Measurements from ENCODE around the gene SLCO4A1.
"Not testable (repeated sequence)": the region's sequence is repeated elsewhere in the genome, so short reads cannot be mapped to it uniquely, and the experiment has no call there.

SLCO4A1 gene

DNA sequence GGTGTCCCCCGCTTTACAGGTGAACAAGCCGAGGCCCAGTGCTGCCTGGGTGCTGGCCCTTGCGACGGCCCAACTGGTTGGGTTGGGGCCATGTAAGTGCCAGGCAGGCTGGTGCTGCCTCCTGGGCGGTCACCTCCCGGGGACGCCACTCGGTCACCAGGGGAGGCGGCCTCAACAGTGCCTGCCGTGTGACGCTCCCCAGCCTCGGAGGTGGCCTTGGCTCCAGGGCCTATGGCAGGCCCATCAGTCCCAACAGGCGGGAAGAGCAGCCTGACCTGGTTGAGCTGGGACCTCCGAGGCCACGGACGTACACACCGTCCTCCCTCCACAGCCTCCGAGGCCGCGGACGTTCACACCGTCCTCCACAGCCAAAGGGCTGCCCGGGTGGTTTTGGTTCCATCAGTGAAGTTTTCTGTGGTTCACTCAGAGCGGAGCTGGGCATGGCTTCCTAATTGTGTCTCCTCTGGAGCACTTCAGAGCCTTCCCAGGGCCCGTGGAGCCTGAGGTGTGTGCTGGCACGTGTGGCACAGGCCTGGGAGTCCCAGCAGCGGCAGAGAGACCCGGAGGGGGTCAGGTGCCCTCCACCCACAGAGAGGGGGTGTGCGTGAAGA is 19.3 kb upstream of the SLCO4A1 start:
- TF ChIP-seq CTCF (IDR thresholded peaks at IDR 0.05; ENCODE audit: control insufficient read depth, extremely low read depth, insufficient read depth) = no peak
- peak overlapping the region; percentile 24; the same call in 1 of the 2 replicates for H3K4me3 ChIP-seq (ENCODE audit: low read depth, low read length)
- DNase-seq (ENCODE audit: low read depth) = no peak

DNA sequence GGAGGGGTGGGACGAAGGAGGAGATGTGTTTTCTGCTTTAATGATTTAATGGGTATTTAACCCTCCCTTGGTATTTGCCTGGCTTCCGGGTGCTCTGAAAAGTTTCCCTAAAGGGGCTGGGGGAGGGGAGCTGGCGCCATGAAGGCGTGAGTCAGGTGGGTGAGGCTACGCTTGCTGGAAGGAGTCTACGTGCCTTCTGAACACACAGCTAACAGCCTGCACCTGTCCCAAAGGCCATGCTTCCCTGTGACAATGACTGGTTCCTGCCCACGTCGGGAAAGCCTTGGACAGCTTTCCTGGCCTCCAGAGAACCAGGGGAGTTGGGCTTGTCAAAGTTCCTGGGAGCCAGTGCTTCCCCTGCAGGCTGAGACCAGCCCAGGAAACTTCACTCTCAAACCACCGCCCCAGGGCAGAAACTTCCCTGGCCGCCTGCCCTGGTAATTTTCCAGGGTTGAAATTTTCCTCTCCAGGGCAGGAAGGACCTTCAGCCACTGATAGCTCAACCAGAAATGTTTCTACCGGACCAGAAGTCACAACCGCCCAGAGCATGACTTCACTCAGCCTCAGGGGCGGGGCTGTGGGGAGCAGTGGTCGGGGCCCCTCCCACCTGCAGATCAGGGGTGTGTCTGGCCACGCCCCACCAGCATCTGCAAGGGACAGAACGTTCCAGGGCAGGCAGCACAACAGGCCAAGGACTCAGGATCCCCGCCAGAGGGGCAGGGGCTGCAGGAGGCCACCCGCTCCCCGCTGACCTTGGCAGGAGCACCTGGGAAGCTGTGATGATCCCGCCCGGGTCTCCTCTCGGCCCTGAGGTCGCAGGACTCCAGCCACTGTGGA is 18.6 kb upstream of the SLCO4A1 start:
- H3K4me3 ChIP-seq (ENCODE audit: low read depth, low read length) = peak overlapping the region; percentile 24
- peak; percentile 93 for DNase-seq (ENCODE audit: low read depth)
- TF ChIP-seq CTCF (IDR thresholded peaks at IDR 0.05; ENCODE audit: control insufficient read depth, extremely low read depth, insufficient read depth) = no peak

DNA sequence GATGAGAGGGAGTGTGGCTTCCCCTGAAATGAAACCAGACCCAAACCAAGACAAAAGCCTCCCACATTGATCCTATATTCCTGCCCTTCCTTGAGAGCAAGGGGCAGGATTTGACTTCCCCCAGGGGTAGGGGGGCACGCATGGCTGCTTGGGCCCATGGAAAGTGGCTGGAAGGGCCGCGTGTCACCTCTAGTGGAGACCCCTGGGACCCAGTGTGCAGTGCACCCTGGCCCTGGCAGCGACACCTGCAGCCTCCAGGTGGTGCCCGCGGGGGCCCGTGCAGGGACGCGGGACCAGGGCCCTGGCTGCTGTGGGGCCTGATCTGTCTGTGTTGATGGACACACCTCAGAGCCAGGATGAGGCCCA is 18.0 kb upstream of the SLCO4A1 start:
- no peak for DNase-seq (ENCODE audit: low read depth)
- H3K4me3 ChIP-seq (ENCODE audit: low read depth, low read length) = peak overlapping the region; percentile 10; the same call in 1 of the 2 replicates
- TF ChIP-seq CTCF (IDR thresholded peaks at IDR 0.05; ENCODE audit: control insufficient read depth, extremely low read depth, insufficient read depth) = peak; percentile 52

DNA sequence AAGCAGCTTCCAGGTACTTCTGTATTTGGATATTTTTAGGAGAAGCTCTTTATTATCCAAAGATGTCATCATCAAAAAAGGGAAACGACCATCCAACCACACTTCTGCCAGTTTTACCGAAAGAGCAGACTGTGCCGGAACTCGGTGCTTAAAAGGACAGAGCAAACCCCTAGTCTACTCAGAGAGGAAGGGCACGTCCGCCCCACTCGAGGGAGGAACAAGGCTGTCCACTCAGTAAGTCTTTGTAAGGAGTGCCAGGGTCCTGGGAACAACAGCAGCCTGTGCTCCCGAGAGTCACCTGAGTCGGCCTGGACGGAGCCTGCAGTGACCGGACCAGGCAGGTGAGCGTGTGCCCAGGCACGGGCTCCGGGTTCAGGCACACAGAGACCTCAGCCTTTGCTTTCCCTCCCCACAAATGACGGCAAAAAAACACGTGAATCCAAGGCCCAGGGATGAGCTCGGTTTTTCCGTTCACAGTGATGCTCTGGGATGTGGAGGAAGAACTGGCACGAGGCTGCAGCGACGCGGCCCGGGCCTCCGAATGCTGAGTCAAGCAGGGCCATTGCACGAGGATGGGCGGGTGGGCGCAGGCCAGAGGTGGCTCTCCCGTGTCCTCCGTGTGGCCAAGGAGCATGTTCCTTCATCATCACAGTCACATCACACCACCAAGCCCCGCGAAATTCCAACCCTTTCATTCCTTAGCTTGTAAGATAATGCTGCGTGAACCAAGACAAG is 17.4 kb upstream of the SLCO4A1 start:
- no peak for TF ChIP-seq CTCF (IDR thresholded peaks at IDR 0.05; ENCODE audit: control insufficient read depth, extremely low read depth, insufficient read depth)
- H3K4me3 ChIP-seq (ENCODE audit: low read depth, low read length) = no peak overlapping the region
- DNase-seq (ENCODE audit: low read depth) = no peak

GRCh38 chr20:62625516-62625915 is 16.8 kb upstream of the SLCO4A1 start:
- no peak overlapping the region for H3K4me3 ChIP-seq (ENCODE audit: low read depth, low read length)
- no peak for DNase-seq (ENCODE audit: low read depth)
- TF ChIP-seq CTCF (IDR thresholded peaks at IDR 0.05; ENCODE audit: control insufficient read depth, extremely low read depth, insufficient read depth) = no peak

- no peak for TF ChIP-seq CTCF (IDR thresholded peaks at IDR 0.05; ENCODE audit: control insufficient read depth, extremely low read depth, insufficient read depth)
- DNase-seq (ENCODE audit: low read depth) = no peak
- no peak overlapping the region for H3K4me3 ChIP-seq (ENCODE audit: low read depth, low read length)
These were observed 16.3 kb upstream of the SLCO4A1 start for GRCh38 chr20:62625921-62626547.

GRCh38 chr20:62627425-62627824 is 14.9 kb upstream of the SLCO4A1 start:
- H3K4me3 ChIP-seq (ENCODE audit: low read depth, low read length); DNase-seq (ENCODE audit: low read depth): not testable (repeated sequence)

Measured in LNCaP clone FGC (cell line).